Omental fat pad (tissue), 4 donors: ENCODE results near the gene FAM186B. TPM values are rescaled to one million over a fixed set of nuclear protein-coding genes. Genes with fewer than 3 reads are reported as not detected.

ENCODE experiments used
- ATAC-seq: fragments of 150-250 bp; one replicate; pipeline ENCODE4 v1.9.1; 2016; ENCODE audit warnings: mild to moderate bottlenecking, moderate library complexity; ENCODE audit not compliant: low FRiP score
- DNase-seq: peaks from one replicate; pipeline ENCODE4 v3.0.0-alpha.2; 2019; ENCODE audit warnings: low spot score
- CTCF ChIP-seq, 3 donors: fragments of 450-650 bp; IDR thresholded peaks; one replicate each; pipeline ENCODE4 v1.5.1; 2016 to 2017; ENCODE audit warnings: antibody characterized with exemption in 3 of 3, mild to moderate bottlenecking in 3 of 3, moderate library complexity in 2 of 3
- total RNA-seq, 4 donors: library from RNA; depleted of rRNA; stranded (reverse); fragments of >200 nt; gene quantifications; one replicate each; pipeline ENCODE4 v1.1.0, GENCODE V29; 2016

Gene FAM186B
- total RNA-seq, 4 donors from 2014 or later = 0.25 to 0.84 (median 0.48) TPM; not detected in 1

DNA sequence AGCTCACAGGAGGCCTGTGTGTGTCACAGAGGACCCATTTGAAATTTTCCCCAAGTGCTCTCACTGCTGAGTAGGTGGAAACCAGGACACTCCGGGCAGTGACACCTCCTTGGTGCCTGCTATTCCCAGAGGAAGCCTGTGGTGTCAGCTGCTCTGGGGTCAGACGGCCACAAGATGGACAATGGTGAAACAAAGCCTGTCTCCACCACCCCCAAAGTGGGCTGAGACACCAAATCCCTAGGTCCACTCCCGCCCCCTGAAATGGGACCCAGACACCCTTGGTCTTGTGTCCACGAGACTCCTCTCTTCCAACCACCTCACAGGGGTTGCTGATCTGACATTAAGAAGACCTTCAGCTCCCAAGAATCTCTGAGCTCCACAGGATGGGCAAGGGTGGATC lies 59.6 kb downstream of the FAM186B start:
- TF ChIP-seq CTCF (IDR thresholded peaks at IDR 0.05) = no peak
- no peak for DNase-seq
- ATAC-seq = no peak

GRCh38 chr12:49543914-49544815 lies 61.3 kb downstream of the FAM186B start:
- ATAC-seq = no peak
- DNase-seq = no peak
- no peak for TF ChIP-seq CTCF (IDR thresholded peaks at IDR 0.05)

DNA sequence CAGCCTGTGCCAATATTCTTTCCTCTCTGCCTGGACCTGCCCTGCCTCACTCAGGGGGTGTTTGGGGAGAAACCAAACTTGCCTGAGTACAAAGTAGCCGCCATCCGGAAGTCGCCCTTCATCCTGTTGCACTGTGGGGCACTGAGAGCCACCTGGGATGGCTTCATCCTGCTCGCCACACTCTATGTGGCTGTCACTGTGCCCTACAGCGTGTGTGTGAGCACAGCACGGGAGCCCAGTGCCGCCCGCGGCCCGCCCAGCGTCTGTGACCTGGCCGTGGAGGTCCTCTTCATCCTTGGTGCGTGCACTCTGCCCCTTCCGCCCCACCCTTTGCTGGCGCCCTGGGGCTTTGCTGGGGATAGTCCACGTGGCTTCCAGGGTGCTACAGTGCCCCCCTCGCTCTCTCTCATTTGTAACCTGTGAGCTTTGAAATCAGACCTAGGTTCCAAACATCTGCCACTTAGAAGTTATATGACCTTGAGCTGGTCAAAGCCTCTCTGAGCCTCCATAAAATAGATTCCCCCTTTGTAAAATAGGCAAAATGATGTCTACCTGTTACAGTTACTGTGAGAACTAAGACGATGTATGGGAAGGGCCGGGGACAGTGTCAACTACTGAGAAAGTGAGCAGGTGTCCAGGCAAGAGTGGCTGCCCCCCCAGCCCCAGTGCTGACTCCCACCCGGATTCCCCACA lies 62.1 kb downstream of the FAM186B start:
- ATAC-seq = no peak
- no peak for TF ChIP-seq CTCF (IDR thresholded peaks at IDR 0.05)
- no peak for DNase-seq

- DNase-seq = no peak
- no peak for TF ChIP-seq CTCF (IDR thresholded peaks at IDR 0.05)
Measured at GRCh38 chr12:49542592-49543160, 62.8 kb downstream of the FAM186B start.

GRCh38 chr12:49541911-49542505 lies 63.4 kb downstream of the FAM186B start:
- ATAC-seq = no peak
- TF ChIP-seq CTCF (IDR thresholded peaks at IDR 0.05) = no peak
- DNase-seq = no peak

More at GRCh38 chr12:49542592-49543160, 62.8 kb downstream of the FAM186B start:
- ATAC-seq = no peak

DNA sequence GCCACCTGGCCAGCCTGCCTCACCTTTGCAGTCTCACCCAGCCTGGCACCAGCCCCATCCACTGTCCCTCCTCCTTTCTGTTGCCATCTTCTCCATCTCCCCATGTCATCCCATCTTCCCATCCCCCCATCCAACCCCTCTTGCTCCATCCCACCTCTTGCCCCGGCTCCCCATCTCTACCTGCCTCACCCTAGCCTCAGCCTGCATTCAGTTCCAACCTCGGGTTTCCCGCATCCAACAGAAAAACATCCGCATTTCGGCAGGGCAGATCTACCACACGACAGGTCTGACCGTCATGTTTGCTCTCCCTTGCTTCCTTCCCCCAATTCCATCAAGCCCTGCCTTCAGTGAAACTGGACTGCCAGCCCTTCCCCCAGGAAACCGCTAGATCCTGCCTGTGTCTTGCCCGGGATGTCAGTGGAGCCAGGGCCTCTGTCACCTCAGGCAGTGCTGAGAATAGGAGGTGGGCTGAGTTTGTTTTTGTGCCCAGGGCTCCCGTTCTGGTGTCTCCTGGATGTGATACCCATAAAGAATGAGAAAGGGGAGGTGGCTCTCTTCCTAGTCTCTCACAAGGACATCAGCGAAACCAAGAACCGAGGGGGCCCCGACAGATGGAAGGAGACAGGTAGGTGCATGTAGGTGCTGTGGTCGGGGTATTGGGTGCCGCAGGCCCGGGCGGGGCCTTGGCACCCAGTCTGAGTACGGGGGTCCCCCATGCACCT lies 64.1 kb downstream of the FAM186B start:
- no peak for DNase-seq
- no peak for TF ChIP-seq CTCF (IDR thresholded peaks at IDR 0.05)
- no peak for ATAC-seq
